HG03439 (cell line): ENCODE measurements around the gene STAT5A.
"Not testable (repeated sequence)": the region's sequence is repeated elsewhere in the genome, so short reads cannot be mapped to it uniquely, and the experiment has no call there.

ENCODE experiments used
- ATAC-seq: cut with Tn5 transposase; IDR thresholded peaks from one replicate; pipeline ENCODE4 v1.9.1; 2021; ENCODE audit warnings: mild to moderate bottlenecking, moderate library complexity; ENCODE audit not compliant: unreplicated experiment

The STAT5A gene

DNA sequence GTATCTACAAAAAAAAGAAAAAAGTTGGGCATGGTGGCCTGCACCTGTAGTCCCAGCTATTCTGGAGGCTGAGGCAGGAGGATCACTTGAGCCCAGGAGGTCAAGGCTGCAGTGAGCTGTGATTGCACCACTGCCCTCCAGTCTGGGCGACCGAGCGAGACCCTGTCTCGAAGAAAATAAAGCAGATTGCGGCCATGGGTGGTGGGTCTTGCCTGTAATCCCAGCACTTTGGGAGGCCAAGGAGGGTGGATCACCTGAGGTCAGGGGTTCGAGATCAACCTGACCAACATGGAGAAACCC lies 16.7 kb downstream of the STAT5A start:
- ATAC-seq: not testable (repeated sequence)

DNA sequence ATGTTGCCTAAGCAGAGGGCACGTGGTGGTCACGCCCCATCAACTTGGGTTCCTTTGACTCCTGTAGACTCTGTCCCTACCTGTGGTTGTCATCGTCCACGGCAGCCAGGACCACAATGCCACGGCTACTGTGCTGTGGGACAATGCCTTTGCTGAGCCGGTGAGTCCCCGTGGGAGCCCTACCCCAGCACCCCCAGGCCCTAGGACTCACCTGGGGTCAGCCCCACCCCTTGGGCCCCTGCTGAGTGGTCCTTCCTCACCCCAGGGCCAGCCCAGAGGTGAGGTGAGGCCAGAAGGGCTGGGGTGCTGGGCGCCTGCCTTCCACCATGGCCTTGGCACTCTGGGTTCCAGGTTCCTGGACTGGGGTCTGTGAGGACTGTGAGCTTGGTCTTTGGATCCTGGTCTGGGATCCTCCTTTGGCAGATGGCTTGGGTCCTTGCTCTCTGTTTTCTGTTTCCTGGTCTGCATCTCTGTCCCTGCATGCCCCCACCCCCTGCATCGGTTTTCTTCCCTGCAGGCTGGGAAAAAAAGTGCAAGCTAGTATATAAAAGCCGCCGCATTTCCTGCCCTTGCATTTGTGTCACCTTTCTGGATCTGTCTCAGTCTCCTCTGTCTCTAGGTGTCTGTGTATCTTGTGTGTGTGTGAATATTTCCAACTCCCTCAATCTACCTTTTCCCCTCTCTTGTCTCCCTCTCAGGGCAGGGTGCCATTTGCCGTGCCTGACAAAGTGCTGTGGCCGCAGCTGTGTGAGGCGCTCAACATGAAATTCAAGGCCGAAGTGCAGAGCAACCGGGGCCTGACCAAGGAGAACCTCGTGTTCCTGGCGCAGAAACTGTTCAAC lies 17.5 kb downstream of the STAT5A start:
- ATAC-seq: no peak

- ATAC-seq: no peak
Observed at GRCh38 chr17:42306385-42306667, 18.0 kb downstream of the STAT5A start.

- ATAC-seq: no peak
Observed at GRCh38 chr17:42307362-42307927, 19.1 kb downstream of the STAT5A start.

- no peak for ATAC-seq
Observed at GRCh38 chr17:42308446-42308845, 20.1 kb downstream of the STAT5A start.

- ATAC-seq: no peak
Observed at GRCh38 chr17:42309142-42309541, 20.8 kb downstream of the STAT5A start.

DNA sequence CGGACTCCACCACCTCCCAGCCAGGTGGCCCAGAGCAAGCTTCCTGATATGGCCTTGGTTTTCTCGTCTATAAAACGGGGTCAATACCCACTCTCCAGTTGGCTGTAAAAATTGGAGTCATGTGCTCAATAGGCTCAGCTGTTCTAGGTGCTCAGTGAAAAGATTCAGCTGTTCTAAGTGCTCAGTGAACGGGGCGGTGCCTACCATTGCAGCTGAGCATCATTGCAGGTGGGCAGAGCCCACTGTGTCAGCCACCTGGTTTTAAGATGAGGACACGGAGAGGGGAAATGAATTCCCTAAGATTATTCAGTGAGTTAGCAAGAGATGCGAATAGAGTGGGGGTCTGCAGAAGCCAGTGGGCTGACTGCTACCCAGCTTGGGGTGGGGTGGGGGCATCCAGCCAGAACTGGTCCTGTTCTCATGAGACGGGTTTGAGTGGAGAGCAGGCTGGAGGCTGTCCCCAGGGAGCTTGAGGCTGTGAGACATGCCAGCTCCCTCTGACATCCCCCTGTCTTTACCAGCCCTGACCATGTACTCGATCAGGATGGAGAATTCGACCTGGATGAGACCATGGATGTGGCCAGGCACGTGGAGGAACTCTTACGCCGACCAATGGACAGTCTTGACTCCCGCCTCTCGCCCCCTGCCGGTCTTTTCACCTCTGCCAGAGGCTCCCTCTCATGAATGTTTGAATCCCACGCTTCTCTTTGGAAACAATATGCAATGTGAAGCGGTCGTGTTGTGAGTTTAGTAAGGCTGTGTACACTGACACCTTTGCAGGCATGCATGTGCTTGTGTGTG lies 21.9 kb downstream of the STAT5A start:
- no peak for ATAC-seq

GRCh38 chr17:42310787-42311215 lies 22.5 kb downstream of the STAT5A start:
- no peak for ATAC-seq

- no peak for ATAC-seq
Observed at GRCh38 chr17:42311240-42312034, 23.1 kb downstream of the STAT5A start.

GRCh38 chr17:42312035-42312284 lies 23.7 kb downstream of the STAT5A start:
- ATAC-seq: no peak

GRCh38 chr17:42312285-42313130 lies 24.2 kb downstream of the STAT5A start:
- peak; percentile 47 for ATAC-seq

- no peak for ATAC-seq
Observed at GRCh38 chr17:42313389-42313772, 25.1 kb downstream of the STAT5A start.

DNA sequence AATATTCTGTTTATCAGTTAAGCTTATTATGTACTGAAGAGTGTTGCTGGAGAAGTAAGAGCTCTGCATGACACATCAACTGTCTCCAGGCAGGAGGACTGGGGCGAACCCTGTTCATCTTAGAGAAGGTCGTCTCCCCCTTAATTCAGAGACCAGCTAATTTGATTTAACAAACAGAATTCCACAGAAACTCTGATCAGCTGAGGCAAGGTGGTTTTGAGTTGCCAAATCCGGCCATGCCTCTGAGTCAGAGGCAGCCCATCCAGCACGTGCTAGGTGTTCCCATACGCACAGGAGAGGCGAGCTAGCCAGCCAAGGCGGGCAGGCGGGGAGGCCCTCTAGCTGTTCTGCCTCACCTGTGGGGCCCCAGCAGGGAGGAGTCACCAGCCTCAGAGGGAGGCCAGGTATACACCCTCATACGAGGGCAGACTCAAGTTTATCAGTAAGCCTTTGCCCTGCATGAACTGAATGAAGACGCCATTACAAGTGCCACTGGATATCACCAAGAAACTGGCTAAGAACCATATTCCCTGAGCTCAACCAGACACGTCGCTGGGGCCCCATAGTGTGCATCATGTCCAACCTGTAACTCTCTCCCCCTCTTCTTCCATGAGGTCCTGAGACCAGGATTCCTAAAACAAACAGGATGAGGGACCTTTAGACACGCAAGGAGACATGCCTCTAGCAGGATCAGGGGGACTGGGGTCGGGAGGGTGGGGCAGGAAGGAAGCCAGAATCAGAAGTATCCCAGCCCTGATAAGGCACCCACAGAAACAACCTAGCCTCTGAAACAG lies 25.7 kb downstream of the STAT5A start:
- no peak for ATAC-seq

DNA sequence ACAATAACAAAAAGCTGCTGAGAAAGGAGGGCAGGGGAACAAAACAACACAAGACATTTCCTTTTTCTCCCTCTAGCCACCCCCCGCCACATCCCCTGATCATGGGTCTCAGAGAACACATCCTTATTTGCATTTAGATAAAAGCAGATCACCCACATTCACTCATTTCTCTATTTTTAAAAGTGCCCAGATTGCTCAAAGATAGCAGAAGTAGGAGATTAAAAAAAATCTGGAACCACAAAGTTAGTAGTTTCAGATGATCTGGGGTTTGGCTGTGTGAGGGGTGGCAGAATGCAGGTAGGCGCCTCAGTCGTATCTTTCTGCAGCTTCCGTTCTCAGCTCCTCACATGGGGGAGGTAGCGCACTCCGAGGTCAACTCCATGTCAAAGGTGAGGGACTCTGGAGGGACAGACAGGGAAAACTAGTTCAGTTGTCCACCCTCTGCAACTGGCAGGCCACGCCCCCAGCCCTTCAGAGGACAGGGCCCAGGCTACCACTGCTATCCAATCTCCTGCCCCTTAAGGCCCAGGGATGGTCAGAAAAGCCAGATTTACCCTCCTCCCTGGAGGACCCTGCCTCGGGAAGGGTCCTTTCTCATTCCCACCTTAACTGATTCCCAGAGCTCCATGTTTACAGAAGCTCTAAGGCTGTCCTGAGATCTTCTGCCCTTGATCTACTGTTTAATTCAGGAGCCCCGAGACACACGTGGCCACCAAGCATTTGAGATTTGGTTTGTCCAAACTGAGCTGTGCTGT lies 27.3 kb downstream of the STAT5A start:
- ATAC-seq: peak; percentile 44

DNA sequence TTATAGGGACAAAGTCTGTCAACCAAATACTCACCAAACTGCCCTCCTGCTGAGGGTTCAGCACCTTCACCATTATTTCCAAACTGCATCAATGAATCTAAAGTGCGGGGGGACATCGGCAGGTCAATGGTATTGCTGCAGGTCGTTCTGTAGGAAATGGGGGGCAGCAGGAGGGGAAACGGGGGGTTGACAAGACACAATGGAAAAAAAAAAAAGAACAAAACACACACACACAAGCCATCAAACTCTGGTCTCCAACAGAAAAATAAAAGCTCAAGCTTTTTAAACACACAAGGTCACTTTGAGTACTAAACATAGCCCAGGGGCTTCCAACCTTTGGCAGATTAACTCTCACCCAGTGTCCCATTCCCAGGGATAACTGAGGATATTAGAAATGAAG lies 28.5 kb downstream of the STAT5A start:
- ATAC-seq: no peak

GRCh38 chr17:42317266-42317845 lies 29.1 kb downstream of the STAT5A start:
- ATAC-seq: no peak

- not testable (repeated sequence) for ATAC-seq
Observed at GRCh38 chr17:42317967-42318366, 29.7 kb downstream of the STAT5A start.

DNA sequence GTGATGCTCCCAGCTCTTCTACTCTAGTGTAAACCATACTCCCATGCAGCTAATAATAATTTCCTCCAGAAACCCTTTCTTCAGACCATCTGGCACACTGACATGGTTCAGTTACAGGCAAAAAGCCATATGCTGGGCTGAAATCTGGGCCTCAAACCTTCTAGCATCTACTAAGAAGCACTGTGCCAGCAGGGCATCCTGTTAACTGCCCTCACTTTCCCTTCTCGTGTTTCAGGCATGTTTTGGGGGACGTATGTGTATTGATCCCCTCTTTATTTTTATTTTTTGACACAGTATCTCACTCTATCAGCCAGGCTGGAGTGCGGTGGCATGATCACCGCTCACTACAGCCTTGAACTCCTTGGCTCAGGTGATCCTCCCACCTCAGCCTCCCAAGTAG lies 33.3 kb downstream of the STAT5A start:
- no peak for ATAC-seq
